ENCODE data around the gene ECHDC3.

DNA sequence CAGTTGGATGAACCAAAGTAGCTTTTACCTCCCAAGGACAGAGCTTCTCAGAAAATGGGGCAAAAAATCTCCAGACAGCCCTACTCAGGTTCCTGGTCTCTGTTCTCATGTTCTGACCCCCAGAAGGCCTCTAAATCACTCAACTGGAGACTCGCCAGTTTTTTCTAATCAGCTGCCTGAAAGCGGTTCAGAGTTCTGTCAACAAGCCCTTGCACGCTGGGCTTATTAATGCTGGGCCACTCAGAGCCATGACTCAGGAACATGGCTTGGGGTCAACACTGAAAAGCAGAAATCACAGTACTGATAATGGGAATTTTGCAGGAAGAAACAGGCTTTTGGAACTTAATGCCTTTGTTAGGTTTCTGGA lies 15.3 kb downstream of the ECHDC3 start:
- TF ChIP-seq, protein P1, sequence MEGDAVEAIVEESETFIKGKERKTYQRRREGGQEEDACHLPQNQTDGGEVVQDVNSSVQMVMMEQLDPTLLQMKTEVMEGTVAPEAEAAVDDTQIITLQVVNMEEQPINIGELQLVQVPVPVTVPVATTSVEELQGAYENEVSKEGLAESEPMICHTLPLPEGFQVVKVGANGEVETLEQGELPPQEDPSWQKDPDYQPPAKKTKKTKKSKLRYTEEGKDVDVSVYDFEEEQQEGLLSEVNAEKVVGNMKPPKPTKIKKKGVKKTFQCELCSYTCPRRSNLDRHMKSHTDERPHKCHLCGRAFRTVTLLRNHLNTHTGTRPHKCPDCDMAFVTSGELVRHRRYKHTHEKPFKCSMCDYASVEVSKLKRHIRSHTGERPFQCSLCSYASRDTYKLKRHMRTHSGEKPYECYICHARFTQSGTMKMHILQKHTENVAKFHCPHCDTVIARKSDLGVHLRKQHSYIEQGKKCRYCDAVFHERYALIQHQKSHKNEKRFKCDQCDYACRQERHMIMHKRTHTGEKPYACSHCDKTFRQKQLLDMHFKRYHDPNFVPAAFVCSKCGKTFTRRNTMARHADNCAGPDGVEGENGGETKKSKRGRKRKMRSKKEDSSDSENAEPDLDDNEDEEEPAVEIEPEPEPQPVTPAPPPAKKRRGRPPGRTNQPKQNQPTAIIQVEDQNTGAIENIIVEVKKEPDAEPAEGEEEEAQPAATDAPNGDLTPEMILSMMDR (IDR thresholded peaks at IDR 0.05): no peak
- TF ChIP-seq RAD21 (IDR thresholded peaks at IDR 0.05; ENCODE audit: low read length) (no peak), FOXJ3 (CRISPR knock-in tag; IDR thresholded peaks at IDR 0.05) (no peak), JUND (IDR thresholded peaks at IDR 0.05) (no peak), POLR2AphosphoS5 (IDR thresholded peaks at IDR 0.05; ENCODE audit: low read depth, low read length) (no peak), REST (IDR thresholded peaks at IDR 0.05; ENCODE audit: low read depth, low read length) (no peak)
- TF ChIP-seq, protein P2, sequence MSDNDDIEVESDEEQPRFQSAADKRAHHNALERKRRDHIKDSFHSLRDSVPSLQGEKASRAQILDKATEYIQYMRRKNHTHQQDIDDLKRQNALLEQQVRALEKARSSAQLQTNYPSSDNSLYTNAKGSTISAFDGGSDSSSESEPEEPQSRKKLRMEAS (IDR thresholded peaks at IDR 0.05; ENCODE audit: low read depth): no peak

Data from SK-N-SH (cell line).